Posterior cingulate gyrus (tissue), 11 donors: ENCODE results near the gene ST7.
"Not testable (repeated sequence)": the region's sequence is repeated elsewhere in the genome, so short reads cannot be mapped to it uniquely, and the experiment has no call there.

ENCODE experiments used
- DNase-seq, 10 donors: peaks; one replicate each; pipeline versions ENCODE4 v3.0.0 to v3.0.0-alpha.2; 2020 to 2021; ENCODE audit warnings: mixed read lengths in 3 of 10
- intact Hi-C: fragments of 100-400 bp; cut with DNase I; formaldehyde crosslinking; loops from one replicate; pipeline ENCODE4 v1.15.1; 2023

The ST7 gene

DNA sequence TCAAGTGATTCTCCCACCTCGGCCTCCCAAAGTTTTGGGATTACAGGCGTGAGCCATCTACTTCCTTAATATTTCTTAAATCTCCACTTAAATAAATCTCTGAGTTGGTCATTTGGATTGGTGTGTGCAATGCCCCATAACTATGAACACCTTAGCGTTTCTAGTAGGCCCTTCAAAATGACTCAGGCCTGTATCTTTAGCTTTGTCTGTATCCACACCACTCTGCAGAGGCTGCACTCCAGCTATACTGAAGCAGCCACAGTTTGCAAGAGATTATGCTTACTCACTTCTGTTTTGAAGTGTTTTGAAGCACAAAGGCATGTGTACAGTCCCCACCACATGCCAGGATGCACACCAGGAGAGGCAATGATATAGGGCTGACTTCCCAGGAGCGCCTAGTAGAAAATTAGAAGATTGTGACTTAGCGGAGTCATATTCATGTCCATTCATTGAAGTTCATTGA lies 2.4 kb upstream of the ST7 start:
- intact Hi-C loops, result loop anchor here (10.0 kb wide), 1 partner anchor 86 kb away; the partner anchor contains the start of gene CAPZA2

GRCh38 chr7:116951366-116952292 lies 1.7 kb upstream of the ST7 start:
- intact Hi-C loops, result loop anchor here (10.0 kb wide), 1 partner anchor 87 kb away; the partner anchor contains the start of gene CAPZA2
- DNase-seq, result no peak

More for the DNA sequence above, 2.4 kb upstream of the ST7 start:
- no peak for DNase-seq

- peak in 5 of 10 donors; percentile 16 to 80 (median 43) for DNase-seq
- intact Hi-C loops, result loop anchor here (10.0 kb wide), 1 partner anchor 88 kb away; the partner anchor contains the start of gene CAPZA2
Measured at GRCh38 chr7:116952635-116953371, 498 bp upstream of the ST7 start.

- peak in 9 of 10 donors; percentile 27 to 91 (median 46) for DNase-seq
- intact Hi-C loops, result loop anchor here (10.0 kb wide), 1 partner anchor 89 kb away; the partner anchor contains the start of gene CAPZA2
Measured at GRCh38 chr7:116953906-116954838, 871 bp downstream of the ST7 start.

GRCh38 chr7:116955340-116955739 lies 2.0 kb downstream of the ST7 start:
- intact Hi-C loops, result loop anchor here (10.0 kb wide), 1 partner anchor 91 kb away; the partner anchor contains the start of gene CAPZA2
- no peak for DNase-seq

GRCh38 chr7:116955801-116956476 lies 2.6 kb downstream of the ST7 start:
- no peak for DNase-seq
- intact Hi-C loops, result loop anchor here (10.0 kb wide), 1 partner anchor 91 kb away; the partner anchor contains the start of gene CAPZA2

DNA sequence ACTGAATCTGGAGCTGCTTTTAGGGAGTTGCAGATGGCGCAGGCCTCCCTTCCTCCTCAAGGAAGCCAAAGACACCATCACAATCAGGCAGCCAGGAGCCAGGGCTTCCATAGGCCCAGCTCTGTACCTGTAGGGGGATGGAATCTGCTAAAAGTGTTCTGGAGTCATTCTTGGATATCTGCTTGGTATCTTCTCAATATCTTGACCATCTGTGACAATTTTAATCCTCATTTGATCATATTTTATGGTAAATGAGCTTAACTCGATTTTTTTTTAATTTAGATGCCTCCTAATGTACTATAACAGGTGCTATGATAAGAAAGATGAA lies 3.1 kb downstream of the ST7 start:
- intact Hi-C loops, result loop anchor here (10.0 kb wide), 1 partner anchor 92 kb away; the partner anchor contains the start of gene CAPZA2

DNA sequence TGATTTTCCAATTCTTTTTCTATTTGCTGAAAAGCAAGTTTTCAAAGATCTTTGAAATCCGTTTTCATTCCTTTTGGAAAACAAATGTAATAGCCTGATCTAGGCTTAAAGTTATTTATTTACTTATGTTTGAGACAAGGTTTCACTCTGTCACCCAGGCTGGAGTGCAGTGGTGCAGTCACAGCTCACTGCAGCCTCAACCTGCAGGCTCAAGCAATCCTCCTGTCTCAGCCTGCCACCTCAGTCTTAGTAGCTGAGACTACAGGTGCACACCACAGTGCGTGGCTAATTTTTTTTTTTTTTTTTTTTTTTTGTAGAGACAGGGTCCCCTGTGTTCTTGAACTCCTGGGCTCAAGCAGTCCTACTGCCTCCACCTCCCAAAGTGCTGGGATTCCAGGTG lies 4.6 kb downstream of the ST7 start:
- DNase-seq, result no peak
- intact Hi-C loops, result loop anchor here (10.0 kb wide), 1 partner anchor 93 kb away; the partner anchor contains the start of gene CAPZA2

More for the DNA sequence above, 3.1 kb downstream of the ST7 start:
- DNase-seq, result no peak

DNA sequence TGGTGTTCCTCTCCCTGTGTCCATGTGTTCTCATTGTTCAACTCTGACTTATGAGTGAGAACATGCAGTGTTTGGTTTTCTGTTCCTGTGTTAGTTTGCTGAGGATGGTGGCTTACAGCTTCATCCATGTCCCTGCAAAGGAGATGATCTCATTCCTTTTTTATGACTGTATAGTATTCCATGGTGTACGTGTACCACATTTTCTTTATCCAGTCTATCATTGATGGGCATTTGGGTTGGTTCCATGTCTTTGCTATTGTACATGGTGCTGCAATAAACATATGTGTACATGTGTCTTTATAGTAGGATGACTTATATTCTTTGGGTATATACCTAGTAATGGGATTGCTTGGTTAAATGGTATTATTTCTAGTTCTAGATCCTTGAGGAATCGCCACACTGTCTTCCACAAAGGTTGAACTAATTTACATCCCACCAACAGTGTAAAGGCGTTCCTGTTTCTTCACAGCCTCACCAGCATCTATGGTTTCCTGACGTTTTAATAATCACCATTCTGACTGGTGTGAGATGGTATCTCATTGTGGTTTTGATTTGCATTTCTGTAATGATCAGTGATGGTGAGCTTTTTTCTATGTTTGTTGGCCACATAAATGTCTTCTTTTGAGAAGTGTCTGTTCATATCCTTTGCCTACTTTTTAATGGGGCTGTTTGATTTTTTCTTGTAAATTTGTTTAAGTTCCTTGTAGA lies 8.8 kb downstream of the ST7 start:
- DNase-seq, intact Hi-C loops: not testable (repeated sequence)

GRCh38 chr7:116963234-116963633 lies 9.9 kb downstream of the ST7 start:
- DNase-seq, result no peak
- intact Hi-C loops, result no loop called here

- DNase-seq, result no peak
- intact Hi-C loops, result no loop called here
Measured at GRCh38 chr7:116966601-116967000, 13.3 kb downstream of the ST7 start.

DNA sequence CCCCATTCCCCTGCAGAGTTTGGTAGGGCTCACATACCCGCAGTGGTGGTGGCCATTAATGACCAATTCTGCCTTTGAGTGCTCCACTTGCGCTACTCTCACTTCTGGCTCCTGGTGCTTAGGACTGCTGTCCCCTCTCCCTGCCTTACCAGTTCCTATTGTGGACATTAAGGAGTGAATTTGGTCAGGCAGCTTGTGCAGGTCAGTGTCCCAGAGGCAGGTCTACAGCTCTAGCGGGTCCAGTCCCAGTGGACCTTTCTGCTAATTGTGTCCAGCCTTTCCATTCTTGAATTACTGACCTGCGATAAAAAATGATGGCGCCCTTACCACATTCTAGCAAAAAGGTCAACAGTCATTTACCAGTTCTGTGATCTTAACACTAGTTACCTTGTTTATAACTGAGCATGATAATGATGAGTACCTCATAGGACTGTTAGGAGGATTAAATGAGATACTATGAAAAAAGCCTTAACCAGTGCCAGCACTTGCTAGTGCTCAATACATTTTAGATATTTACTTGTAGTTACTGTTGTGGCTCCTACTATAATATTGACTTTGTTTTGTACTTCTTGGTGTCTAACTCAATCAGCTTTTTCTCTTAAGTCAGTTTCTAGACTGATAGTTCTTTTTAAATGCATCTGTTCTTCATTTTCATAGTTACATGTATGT lies 14.1 kb downstream of the ST7 start:
- intact Hi-C loops, result no loop called here

GRCh38 chr7:116967983-116968382 lies 14.7 kb downstream of the ST7 start:
- DNase-seq, result no peak
- intact Hi-C loops, result no loop called here

More for the DNA sequence above, 14.1 kb downstream of the ST7 start:
- no peak for DNase-seq

DNA sequence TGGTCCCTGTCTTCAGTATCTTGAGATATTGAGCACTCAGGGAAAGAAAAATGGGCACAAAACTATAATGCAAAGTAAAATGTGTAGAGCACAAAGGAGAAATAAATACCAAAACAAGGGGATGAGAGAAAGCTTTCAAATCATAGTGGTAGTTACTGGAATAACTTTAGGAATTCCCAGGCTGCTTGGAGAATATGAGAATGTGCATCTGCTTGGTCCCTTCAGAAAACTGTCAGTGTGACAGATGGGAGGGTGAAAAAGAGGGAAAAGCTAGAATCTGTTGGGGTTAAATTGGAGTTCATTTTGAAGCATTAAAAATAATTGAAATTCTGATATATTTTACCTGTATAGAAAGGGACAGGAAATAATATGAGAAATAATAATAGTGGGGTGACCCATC lies 15.3 kb downstream of the ST7 start:
- no peak for DNase-seq
- intact Hi-C loops, result no loop called here

DNA sequence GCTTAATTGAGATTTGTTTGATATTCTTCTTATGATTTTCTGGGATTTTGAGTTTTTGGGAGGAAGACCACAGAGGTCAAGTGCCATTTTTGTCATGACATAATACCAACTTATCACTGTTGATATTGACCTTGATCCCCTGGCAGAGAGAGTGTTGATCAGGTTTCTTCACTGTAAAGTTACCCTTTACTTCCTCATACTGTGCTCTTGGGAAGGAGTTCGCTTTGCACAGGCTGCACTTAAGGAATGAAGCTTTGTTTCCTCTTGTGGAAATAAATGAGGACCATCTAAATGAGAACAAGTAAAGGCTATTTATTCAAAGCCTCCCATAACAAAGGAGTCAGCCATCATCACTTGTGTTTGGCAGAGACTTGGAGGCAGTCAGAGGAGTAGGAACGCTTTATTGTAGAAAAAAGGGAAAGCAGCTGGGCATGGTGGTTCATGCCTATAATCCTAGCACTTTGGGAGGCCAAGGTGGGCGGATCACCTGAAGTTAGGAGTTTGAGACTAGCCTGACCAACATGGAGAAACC lies 16.1 kb downstream of the ST7 start:
- DNase-seq, result no peak

DNA sequence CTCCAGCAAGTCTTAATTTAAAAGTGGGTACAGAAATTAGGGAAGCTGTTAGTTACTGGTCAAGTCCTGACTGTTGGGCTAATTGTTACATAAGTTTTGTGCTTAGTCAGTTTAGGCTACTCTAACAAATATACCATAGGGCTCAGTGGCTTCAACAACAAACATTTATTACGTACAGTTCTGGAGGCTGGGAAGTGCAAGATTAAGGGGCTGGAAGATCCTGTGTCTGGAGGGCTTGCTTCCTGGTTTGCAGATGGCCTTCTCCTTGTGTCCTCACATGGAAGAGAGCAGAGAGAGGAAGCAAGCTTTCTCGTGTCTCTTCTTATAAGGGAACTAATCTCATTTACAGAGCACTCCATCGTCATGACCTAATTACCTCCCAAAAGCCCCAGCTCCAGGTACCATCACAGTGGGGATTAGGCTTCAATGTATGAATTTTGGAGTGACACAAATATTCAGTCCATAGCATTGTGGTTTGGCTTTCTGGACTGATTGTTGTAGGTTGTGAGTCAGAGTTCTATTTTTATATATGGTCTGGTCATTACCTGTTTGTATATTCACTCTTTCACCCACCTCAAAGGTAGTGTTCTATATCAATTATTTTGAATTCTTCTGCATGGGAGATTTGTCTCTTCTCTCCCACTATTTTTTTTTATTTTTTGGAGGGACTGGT lies 17.1 kb downstream of the ST7 start:
- intact Hi-C loops, result no loop called here

More for the DNA sequence above, 16.1 kb downstream of the ST7 start:
- intact Hi-C loops, result no loop called here

GRCh38 chr7:116971153-116971552 lies 17.9 kb downstream of the ST7 start:
- intact Hi-C loops, result not testable (repeated sequence)

More for the DNA sequence above, 17.1 kb downstream of the ST7 start:
- DNase-seq, result no peak

More at GRCh38 chr7:116971153-116971552, 17.9 kb downstream of the ST7 start:
- not testable (repeated sequence) for DNase-seq
